ENCODE results near the gene GLYR1.

GLYR1 gene

DNA sequence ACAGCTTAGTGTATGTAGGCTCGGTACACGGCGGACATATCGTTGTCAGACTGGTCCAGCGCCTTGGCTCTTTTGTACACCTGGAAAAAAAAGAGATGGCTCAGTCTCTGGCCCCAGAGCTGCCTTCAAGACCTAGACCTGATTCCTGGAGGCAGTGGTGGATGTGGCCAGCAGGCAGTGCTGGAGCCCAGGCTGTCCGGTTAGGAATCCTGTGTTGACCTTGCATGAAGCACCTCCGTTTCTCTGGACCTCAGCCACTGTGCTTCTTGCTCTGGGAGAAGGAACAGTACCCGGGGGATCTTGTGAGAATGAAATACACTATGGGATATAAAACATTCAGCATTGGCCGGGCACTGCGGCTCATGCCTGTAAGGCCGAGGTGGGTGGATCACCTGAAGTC is 41.9 kb downstream of the GLYR1 start:
- no peak for DNase-seq (ENCODE audit: low read depth)

DNA sequence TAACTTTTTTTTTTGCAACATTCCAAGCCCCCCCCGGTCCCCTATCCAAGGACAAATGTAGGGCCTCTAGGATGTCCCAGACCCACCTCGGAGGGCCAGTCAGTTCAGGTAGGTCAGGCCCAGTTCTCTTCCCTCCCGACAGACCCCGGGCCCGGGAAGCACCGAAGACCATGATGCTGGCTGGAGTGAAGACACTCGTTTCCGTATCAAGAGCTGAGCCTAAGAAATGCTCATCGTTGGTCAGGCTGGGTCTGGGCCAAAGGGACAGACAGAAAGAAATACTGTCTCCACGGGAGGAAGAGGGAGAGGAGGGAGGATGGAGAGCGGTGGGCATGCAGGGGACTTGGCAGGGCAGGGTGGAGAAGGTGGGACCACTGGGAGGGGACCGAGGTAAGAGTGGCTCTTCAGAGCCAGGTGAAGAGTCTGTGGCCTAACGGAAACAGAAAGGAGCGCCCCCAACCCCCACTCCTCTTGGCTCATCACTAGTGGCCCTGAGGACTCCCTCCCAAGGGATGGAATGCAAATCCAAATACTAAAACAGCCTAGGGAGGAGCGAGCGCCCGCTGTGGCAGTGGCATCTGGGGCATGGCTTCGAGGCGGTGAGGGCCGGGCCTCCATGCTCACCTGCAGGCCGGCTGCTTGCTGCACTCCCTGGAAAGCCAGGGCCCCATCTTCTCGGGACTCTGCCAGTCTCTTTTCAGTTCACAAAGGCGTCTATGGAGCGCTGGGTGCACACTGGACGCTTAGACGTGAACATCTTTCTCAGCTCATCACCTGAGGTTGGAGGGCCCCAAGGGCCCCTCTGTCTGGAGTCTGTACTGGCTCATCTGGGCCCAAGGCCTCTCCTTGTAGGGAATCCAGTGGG is 43.0 kb downstream of the GLYR1 start:
- no peak for DNase-seq (ENCODE audit: low read depth)

DNA sequence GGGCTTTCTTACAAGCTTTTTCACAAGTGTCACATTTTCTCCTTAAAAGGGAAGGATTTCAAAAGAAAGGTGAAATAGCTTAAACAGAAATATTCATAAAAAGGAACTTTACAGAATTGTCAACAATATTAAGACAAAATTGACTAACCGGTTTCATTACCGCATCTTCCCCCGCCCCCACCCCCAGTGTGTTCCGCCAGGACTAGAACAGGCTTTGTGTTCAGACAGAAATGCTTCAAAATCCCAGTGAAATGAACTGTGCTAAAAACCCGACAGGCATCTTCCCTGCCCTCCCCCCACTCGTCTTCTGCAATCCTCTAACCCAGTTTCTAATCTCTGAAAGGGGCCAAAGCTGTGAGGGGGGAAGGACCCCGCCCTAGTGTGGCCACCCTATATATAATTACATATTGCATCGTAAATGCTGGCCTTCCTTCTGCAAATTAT is 43.7 kb downstream of the GLYR1 start:
- DNase-seq (ENCODE audit: low read depth): no peak

DNA sequence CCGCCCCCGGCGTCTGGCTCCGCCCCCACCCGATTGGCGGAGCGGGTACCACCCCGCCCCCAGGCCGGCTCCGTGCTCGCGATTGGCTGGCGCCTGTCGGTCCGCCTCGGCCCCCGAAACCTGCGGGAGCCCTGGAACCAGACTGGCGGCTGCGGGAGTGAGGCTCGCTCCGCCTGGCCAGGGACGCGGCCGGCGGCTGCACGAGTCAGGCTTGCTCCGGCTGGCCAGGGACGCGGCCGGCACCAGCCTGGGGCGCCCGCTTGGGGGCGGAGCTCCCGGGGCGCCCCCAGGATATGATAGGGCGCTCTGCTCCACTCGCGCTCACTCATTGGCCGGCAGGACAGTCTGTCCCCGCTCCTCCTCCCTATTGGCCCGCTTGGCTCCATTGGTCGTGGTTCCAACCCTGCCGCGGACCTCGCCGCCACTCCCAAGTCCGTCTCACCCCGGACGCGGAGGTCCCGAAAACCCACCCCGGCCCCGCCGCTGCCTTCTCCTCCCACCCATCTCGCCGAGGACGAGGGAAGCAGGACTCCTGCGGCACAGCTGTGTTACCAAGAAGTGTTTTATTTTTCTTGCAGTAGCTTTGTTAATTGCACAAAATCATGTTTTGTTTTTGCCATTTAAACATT is 44.3 kb downstream of the GLYR1 start:
- peak; percentile 86 for DNase-seq (ENCODE audit: low read depth)

DNA sequence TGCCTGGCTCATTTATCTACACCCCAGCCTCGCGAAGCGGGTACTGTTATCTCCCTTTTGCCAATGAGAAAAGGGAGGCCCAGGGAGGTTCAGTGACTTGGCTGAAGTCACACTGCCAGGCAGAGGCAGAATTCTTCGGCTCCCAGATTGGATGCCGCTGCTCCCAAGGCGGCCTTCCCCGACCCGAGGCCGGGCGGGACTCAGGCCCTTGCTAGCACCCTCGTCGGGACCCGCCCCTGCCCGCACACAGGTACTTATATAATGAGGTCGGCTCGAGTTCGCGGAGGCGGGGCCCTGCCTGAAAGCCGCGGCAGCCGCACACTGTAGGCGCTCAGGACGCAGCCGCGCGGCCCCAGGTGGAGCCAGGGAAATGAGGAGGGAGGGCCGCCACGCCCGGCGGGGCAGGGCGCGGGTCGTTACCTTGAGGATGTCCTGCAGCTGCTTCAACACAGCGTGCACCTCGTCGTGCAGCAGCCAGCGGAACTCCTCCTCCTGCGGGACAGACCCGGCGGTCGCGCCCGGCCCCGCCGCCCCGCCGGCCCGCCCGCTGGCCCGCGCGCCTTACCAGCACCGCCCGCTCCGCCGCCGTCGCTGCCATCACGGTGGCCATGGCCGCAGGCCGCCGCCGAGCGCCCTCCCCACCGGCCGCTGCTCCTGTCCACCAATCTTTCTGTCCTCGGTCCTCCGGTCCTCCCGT is 45.0 kb downstream of the GLYR1 start, which contains the start of gene ROGDI:
TSS of gene ROGDI (minus strand) at position 672 of the 697 bp plus-strand sequence. CDS start at position 610, 62 bp downstream.
- peak; percentile 67 for DNase-seq (ENCODE audit: low read depth)

DNA sequence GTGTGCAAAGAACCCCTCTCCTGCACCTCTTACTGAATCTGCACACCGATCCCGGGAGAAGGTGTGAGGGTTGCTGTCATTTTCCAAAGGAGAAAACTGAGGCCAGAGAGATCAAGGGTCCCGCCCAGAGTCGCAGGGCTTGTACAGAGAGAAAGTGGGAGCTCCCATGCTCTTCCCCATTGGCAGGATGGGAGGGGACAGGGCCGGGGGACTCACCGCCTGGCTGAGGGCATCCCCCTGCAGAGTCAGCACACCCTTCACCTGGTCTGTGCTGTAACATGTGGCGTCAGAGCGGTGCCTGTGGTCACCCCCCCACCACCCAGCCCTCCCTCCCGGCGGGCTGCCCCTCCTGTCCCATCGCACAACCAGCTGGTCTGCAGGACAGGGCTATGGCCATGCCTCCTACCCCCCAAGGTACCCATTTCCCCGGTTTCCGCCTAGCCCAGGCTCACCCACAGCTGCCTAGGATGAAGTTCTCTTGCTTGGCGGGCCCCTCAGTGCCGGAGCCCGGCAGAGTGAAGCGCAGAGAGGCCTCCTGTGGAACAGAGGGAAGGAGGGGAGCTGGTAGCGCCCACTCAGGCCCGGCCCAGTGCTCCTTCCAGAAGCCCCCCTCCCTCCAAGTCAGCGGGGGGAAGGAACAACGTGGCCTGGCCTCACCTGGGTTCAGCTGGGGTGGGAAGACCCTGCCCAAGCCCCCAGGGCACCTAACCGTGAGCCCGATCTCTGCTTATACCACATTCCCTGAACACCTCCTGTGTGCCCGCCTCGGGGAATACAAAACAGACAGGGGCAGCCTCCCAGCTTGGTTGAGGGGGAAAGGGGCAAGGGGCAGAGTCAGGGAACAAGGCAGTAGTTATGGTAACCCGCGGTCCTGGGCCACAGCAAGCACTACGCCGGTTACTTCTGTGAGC is 45.8 kb downstream of the GLYR1 start:
- DNase-seq (ENCODE audit: low read depth): no peak

DNA sequence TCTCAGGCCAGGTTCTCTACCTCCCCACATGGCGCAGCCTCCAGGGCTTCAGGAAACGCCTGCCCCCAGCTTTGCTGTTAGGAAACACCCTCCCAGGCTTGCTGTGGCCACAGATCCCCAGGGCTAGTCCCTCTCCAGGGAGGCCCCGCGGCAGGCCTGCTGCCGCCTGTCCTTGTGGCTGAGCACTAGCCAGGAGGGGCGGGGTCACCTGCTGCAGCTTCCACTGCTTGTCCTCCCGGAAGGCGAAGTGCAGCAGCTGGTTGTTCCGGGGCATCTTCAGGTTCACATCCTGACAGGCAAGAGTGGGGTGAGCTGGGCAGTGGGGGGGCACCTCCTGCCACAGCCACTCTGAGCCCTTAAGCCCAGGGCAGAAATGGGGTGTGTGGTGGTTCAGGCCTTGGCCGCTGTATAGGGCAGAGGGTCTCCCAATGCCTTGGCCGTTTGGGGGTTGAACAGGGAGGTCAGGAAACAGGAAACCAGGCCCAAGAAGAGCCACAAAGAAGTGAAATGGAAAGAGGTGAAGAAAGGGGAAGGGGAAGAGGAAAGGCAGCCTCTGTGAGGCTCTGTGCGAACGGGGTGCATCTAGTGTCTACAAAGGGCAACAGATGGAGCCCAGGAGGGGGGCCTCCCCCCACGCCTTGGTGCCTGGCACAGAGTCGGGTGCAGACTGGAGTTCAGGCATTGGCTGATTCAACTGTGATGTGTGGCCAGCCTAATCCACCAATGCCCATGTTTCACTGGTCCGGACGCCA is 46.6 kb downstream of the GLYR1 start:
- no peak for DNase-seq (ENCODE audit: low read depth)

DNA sequence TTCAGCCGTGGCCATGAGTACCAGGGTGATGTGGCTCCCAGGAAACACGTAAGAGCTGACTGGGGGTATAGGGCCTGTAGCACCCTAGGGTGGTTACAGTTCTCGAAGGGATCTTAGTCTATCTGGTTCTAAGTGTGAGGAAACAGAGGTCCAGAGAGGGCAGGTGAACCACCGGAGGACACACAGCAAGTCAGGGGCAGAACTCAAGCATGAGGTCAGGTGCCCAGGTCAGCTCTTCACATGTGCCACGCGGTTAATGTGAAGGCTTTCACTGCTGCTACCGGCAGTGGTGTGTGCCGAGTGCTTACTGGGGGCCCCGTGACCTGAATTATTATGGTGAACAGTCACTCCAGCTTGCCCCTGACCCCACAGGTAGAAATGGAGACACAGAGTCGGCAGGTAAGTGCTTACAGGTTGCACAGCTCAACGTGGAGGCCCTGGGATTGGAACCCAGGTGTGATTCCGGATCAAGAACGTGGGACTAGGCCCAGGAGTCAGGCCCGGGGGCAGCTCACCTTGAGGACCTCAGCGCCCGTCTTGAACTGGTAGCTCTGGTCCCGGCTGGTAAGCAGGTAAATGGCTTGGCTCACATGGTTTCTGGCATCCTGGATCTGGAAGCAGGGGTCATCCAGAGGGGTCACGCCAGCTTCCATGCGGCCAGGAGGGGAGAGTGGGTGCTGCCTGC is 47.8 kb downstream of the GLYR1 start:
- DNase-seq (ENCODE audit: low read depth): no peak

DNA sequence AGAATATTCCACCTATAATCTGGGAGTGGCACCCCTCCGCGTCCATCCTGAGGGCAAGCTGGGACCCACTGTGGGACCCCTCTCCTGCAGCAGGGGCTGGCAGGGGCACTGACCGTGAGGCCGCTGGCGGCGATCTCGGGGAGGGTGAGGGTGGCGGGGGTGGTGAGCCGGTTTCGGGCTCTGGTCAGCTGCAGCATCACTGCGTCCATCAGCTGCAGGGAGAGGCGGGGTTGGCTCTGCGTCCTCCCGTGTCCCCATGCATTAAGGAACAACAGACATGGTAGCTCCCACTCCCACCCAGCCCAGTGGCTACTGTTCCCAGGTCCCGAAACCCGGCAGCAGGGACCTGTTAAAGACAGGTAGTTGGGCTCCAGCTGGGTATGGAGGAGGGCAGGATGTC is 48.6 kb downstream of the GLYR1 start:
- DNase-seq (ENCODE audit: low read depth): no peak

DNA sequence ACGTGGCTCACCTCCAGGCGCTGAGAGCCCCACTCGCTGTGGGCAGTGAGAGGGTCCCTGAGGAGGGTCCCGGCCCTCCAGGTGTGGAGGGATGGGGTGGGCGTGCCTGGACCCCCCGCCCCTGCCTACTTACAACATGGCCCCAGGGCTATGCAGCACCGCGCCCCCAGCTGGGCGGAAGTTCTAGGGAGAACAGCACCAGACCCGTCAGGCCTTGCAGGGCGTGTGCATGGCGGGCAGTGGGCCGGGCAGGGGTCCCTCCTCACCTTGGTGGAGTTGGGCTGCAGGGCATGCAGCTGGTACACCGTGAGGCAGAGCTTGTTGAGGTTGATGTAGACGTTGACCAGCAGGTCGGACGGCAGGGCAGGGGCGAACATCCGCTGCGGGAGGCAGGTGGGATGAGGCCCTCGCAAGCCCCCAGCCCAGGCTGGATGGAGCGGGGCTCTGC is 49.3 kb downstream of the GLYR1 start:
- no peak for DNase-seq (ENCODE audit: low read depth)

DNA sequence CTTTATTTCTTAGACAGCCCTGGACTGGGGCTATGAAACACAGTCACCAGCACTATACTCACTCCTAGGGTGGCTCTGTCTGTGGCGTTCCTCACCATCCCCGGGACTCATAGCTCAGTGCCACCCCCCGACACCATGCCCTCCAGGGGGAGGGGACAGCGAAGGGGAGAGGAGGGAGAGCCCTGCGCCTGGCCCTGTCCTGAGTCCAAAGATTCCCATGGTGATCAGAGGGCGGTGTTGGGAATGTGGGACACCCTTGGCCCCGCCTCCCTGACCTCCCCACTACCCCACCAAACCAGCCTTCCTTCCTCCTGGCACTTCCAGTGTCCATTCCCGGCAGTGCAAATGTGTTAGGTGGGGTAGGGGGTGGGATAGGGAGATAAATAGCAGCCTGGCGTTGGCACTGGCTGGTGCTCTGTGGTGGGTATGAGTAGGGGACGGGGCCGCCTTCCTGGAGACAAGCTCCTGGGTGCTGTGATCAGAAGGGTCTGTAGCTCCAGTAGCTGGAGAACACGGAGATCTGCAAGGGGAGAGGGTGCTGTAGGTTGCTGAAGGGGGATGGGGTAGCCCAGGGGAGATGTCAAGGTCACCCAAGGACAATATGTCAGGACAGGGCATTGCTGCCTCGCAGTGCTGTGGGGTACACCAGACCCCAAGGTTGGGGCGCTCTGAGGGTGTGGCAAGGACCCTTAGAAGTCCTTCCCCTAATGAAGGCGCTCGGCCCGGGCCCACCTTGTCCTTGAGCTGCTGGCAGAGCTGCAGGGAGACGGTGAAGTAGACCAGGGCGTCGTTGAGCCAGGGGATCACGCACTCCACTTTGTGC is 49.9 kb downstream of the GLYR1 start:
- no peak for DNase-seq (ENCODE audit: low read depth)

DNA sequence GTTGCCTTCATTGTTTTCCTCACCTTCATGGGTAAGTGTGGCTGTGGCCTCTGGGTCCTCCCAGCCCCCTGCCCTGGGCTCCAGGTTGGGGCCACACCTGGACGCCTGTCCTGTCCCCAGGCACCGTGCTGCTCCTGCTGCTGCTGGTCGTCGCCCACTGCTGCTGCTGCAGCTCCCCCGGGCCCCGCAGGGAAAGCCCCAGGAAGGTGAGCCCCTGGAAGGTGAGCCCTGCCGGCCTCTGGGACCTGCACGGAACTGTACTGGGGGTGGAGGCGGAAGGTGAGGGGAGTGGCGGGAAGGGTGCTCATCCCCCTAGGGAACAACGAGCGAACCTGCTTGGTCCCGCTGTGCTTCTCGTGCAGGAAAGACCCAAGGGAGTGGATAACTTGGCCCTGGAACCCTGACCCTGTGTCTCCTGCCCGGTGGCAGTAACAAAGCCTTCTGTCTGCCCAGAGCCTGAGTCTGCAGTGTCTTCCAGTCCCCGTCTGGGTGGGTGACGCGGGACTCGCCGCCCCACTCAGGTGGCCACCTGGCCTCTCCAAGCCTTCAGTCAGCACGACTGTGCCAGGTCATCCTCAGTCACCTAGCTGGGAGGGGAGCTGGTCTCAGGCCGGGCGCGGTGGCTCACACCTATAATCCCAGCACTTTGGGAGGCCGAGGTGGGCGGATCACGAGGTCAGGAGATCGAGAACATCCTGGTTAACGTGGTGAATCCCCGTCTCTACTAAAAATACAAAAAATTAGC is 51.1 kb downstream of the GLYR1 start:
- no peak for DNase-seq (ENCODE audit: low read depth)

DNA sequence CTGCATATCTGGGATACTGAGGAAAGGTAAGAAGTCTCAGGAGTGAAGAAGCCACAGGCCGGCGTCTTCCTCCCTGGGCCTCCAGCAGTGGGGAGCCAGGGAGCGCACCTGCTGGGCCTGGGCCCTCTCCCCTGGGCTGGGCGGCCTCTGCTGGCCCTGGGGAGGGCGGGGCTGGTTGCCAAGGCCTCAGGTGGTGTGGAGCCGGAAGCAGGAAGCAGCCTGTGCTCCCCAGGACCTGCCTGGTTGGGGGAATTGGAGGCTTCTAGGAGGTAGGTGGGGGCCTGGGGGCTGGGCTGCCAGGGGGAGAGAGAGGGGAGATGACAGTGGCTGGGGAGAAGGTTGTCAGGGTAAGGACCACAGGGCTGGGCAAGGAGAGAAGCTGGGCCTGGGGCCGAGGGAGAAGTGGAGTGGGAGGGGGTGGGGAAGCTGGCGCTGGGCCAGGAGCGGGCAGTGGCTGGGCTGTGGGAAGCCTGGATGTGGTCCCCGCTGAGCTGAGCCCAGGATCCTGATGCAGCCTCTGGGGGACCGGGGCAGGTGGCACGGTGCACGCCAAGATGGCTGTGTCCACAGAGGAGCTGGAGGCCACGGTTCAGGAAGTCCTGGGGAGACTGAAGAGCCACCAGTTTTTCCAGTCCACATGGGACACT is 51.8 kb downstream of the GLYR1 start, which contains the start of gene SMIM22:
TSS of gene SMIM22 (plus strand) at position 189 of the 647 bp plus-strand sequence. CDS start at position 555, 366 bp downstream.
- DNase-seq (ENCODE audit: low read depth): no peak

DNA sequence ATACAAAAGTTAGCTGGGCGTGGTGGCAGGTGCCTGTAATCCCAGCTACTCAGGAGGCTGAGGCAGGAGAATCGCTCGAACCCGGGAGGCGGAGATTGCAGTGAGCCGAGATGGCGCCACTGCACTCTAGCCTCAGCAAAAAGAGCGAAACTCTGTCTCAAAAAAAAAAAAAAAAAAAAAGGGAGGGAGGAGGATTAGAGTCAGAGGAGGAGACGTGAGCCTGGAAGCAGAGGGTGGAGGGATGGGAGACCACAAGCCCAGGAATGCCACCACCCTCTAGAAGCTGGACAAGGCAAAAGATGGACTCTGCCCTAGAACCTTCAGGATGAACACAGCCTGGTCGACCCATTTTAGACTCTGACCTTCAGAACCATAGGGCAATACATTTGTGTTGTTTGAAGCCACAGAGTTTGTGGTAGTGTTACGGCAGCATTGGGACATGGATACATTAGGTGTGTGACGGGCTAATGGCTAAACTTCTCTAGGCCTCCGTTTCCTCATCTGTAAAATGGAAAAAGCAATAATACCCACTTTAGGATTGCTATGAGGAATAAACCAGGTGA is 54.1 kb downstream of the GLYR1 start:
- no peak for DNase-seq (ENCODE audit: low read depth)

DNA sequence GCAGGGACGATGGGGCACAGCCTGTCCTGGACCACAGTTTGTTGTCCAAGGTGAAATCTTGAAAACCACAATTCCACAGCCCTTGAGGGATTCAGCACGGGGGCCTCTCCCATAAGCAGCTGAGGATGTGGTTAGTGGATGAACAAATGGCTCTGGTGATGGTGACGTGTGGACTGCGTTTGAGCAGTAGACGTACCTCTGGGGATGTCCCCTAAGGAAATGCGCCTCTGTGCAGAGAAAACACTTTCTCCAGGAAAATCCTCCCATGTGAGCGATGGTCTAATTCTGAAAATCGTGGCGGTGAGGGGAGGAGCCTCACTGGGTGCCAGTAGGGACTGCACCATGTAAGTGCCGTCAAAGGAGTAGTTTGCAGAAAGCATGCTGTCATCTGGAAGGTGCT is 56.2 kb downstream of the GLYR1 start:
- DNase-seq (ENCODE audit: low read depth): no peak

DNA sequence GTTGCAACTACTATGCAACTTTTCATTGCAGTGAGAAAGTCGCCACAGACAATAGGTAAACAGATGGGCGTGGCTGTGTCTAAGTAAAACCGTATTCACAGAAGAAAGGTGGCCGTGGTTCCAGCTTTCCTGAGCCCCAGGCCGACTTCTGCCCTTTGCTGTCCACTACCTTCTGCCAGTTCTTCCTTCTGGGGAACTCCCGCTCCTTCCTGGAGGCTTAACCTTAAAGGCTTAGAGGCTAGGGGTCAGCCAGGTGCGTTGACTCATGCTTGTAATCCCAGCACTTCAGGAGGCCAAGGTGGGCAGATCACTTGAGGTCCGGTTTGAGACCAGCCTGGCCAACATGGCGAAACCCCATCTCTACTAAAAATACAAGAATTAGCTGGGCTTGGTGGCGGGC is 56.8 kb downstream of the GLYR1 start:
- no peak for DNase-seq (ENCODE audit: low read depth)

DNA sequence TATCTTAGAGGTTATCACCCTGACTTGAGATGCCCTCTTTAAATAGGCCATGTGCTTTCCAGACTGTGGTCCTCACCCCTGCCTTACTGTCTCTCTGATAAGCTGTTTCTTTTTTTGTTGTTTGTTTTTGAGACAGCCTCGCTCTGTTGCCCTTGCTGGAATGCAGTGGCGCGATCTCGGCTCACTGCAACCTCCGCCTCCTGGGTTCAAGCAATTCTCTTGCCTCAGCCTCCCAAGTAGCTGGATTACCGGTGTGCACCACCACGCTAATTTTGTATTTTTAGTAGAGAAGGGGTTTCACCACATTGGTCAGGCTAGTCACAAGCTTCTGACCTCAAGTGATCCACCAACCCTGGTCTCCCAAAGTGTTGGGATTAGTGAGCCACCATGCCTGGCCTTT is 58.2 kb downstream of the GLYR1 start:
- no peak for DNase-seq (ENCODE audit: low read depth)

DNA sequence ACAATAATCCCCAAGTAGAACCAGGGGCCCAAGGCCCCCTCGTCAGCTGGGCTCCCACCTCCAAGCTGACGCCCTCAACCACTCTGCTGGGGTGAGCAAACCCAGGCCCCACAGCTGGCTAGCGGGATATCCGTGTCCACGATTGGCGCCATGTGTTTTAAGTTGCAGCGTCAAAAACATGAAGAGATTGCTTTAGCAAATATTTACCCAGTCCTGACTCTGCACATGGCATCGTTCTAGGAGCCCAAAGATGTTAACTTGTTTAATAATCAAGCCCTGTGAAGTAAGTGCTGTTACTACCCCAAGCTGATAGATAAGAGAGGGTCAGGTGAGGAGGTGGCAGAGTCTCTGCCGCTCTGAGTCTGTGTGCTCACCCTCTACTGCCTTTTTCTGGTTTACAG is 58.6 kb downstream of the GLYR1 start:
- no peak for DNase-seq (ENCODE audit: low read depth)
